HG02588 (cell line): ENCODE data around the gene WDR33.

Experiments used
- ATAC-seq: cut with Tn5 transposase; IDR thresholded peaks from one replicate; pipeline ENCODE4 v1.9.1; 2021; ENCODE audit warnings: mild to moderate bottlenecking, moderate library complexity; ENCODE audit not compliant: unreplicated experiment

WDR33 gene

DNA sequence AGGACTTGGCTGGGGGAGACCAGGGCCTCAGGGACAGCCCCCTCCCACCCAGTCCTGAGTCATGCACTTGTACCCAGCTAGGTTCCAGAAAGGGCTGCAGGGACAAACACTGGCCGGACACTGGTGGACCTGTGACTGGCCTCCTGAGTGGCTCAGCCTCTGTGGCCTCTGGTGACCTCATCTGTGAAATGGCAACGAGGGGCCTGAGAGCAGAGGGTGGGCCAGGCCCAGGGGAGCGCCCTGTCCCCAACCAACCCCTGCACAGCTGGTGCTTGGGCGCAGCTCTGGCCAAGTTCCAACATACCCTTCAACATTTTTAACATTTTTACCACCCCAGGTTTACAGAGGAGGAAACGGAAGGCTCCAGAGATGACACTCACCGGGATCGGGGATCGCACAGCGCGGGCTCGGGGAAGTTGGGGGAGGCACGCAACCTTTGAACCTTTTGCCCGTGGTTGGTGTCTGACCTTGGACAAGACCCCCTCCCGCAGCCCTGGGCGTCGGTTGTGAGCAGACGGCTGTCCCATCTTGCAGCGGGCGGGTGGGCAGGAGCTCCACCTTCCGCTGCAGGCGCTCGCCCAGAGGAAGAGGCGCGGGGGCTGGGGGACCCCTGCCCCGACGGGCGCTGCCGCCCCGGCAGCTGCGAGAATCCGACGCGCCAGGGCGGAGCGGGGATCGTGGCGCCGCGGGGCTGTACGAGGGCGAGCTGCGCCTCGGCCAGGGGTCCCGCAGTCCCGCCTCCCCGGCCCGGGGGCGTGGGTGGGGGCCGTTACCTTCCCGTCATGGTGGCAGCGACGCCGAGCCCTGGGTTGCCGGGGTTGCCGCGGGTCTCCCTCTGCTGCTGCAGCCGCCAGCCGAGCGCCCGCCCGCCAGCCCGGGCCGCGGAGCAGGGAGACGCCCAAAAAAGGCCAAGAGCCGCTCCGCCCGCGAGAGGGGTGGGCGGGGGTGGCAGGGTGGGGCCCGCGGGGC, 136.4 kb downstream of the WDR33 start:
- ATAC-seq: no peak

GRCh38 chr2:127673291-127674069, 137.5 kb downstream of the WDR33 start:
- no peak for ATAC-seq

- no peak for ATAC-seq
These were observed 138.4 kb downstream of the WDR33 start for GRCh38 chr2:127672341-127673224.

DNA sequence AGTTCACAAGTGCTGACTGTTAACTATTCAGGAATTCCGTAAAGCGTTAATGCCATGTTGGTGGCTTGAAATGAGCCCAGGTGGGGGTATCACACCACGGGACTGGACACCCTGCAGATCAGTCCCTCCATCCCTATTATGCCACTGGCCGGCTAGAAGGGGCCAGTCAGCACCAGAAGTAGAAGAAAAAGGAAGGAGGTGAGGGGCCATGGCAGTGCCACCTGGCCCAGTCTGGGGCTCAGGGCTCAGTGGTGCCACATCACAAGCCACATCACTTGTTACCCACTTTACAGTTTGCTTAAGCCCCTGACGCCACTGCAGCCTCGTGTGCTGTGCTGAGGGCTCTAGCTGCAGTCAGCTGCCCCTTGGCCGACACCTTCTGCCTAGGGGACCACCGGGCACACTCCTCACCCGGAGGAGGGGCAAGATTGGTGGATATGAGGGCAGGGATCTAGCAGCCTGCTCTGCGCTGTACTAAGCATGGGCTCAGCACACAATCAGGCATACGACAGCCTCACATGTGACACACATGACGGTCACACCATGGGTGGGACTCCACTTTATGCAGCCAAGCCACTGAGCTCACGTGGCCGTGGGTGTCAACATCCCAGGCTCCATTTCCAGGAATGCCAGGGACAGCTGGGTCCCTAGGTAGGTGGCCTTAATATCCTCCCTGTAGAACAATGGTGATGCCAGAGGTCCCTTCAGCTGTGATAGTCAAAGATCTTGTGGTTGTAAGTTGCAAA, 139.2 kb downstream of the WDR33 start:
- no peak for ATAC-seq

- no peak for ATAC-seq
These were observed 140.0 kb downstream of the WDR33 start for GRCh38 chr2:127670957-127671290.

GRCh38 chr2:127670055-127670956, 140.7 kb downstream of the WDR33 start:
- no peak for ATAC-seq

GRCh38 chr2:127669056-127669455, 141.9 kb downstream of the WDR33 start:
- ATAC-seq: no peak

- no peak for ATAC-seq
These were observed 145.6 kb downstream of the WDR33 start for GRCh38 chr2:127665267-127665893.

- no peak for ATAC-seq
These were observed 146.1 kb downstream of the WDR33 start for GRCh38 chr2:127664895-127665225.

DNA sequence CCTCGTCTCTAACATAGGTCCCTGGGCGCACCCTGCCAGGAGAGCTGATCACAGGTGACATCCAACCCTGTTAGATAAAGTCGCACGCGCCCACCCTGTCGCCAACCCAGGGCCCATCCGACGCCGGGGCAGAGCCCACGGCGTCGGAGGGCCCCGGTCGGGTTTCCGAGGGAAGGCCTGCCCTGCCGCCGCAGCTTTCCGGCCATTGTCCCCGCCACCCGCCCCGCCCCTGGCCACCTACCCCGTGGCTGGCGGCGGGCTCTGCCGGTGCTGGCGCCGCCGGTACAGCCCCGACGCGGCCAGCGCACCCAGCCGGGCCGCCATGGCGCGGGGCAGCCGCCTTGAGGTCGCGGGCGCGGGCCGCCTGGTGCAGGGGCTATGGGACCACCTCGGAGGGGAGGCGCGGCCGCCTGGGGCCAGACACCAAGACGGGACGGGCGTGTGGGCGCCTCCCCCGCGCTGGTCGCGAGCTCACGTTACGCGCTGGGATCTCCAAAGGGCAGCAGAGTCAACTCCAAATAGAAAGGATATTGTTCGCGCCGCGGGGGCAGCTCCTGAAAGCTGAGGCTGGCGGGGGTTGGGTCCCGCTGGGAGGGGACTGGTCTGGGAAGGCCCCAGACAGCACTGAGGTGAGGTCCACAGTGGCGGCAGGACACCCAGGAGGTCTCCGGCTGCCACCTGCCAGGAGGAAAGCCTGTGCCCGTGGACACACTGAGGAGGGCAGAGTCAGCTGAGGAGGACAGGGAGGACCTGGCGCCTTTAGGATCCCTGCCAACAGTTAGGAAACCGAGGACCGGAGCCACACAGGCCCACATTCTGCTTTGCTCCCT, 146.7 kb downstream of the WDR33 start:
- no peak for ATAC-seq

DNA sequence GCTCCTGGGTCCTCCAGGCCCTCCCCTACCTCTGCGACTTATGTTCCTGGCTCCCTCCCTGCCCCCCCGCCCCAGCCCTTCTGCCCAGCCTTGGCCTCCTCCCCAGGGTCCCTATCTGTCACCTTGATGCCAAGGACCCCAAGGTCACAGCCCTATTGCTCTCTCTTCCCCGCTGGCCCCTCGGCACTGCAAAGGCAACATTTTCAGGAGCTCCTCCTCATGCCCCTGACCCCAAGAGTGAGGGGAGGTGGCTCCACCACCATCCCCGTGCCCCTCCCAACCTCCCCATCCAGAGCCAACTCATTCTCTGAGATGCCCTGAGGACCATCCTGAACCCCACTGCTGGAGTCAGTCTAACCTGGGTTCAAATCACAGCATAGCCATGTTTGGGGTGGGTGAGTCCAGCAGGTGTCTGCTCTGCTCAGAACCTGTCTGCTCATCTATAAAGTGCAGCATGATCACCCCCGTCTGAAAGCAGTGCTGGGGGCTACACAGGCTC, 147.4 kb downstream of the WDR33 start:
- no peak for ATAC-seq

DNA sequence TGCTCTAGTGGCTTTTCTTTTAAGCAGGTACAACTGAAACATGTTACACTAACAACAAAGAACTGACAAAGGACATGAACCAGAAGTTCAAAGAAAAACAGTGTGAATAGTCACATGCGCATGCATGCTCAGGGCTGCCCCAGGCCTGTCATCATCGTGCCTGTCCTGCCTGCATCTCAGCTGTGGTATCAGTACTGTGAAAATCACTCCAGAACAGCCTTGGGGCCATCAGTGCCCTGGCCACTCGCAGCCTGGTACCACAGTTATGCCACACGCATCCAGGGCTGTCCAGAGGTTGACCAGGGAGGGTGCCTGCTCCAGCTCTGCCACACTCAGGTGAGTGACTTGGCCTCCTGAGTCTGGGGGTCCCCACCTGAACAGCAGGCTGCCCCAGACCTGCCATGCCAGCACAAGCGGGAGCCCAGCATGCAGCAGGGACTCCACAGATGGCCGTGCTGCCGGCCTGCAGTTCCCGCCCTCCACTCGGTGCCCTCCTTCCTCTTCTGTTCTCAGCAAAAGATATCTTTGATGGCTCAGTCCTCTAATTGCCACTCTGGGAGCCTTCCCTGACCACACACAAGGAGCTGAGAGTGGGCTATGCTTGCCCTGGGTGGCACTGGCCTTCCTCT, 147.9 kb downstream of the WDR33 start:
- no peak for ATAC-seq

DNA sequence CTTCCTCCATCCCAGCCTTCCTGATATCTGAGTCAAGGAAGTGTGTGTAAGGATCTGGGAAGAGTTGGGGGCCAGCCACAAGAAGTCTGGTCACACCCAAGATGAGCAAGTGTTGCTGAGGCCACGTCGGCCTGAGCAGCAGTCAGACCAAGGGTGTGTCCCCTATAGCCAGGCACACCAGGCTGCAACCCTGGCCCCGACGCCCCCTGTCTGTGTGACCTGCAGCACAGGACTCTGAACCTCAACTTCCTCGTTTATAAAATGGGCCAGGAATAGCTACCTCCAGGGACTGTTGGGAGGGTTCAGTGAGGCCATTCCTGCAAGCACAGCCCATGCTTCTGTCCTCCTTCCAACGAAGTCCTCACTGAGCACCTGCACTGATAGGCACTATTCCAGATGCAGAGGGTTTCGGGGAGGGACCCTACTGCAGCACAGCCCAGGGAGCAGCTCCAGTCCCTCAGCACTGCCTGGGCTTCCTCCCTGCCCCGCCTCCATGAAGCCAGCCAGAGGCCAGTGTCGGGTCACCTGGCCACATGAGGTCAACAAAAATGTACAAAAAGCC, 148.9 kb downstream of the WDR33 start:
- no peak for ATAC-seq

DNA sequence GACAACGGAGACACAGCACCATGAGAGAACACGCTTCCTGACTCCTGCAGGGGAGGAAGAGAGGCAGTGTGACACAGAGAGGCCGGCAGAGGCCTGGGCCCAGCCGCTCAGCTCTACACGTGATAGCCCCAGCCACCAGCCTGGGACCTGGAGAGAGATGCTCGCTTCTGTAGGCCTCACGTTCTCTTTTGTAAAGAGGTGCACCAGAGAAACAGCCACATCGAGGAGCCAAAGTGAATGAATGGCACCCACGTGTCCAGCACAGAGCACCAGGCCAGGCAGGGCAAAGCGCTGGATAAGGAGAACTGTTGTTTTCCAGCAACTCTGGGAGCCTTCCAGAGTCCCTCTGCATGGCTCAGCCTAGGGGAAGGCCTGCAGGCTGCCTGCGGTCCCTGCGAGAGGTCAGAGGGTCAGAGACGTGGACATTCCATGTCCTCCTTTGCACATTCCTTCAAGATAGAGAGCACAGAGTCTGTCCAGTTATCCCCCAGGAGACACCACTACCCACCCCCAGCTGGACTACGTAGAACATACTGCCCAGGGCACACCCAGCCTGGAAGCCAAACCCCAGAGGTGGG, 149.8 kb downstream of the WDR33 start:
- ATAC-seq: no peak

GRCh38 chr2:127660291-127660578, 150.7 kb downstream of the WDR33 start:
- ATAC-seq: no peak

DNA sequence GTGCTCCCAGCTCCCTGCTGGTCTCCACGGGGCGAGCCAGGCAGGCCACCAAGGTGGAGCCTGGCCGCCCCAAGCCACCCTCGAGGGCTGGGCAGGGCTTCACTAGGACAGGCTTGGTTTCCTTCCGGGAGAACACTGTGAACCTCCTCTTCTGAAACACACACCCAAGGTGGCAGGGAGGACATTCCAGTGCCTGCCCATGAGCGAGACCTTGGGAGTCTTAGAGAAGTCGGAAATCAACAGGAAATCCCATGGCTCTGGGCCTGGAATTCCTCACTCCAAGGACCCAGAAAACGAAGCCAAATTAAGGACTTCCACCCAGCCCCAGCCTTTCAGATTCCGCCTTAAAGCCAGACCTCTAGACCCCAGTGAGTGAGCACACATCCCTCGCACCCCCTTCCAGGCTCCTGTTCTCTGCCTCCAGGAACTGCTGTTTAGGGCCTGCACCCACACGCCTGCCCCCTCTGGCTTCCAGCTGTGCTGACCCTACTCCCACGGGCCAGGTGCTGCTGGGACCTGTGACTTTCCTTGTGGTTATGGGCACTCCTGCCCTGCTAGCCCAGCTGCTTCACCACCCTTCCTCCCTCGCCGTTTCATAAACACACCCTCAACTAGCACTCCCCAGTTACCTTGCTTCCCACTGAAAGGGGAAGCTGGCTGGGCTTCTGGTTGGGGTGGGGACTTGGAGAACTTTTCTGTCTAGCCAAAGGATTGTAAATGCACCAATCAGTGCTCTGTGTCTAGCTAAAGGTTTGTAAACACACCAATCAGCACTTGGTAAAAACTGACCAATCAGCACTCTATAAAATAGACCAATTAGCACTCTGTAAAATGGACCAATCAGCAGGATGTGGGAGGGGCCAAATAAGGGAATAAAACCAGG, 151.3 kb downstream of the WDR33 start:
- ATAC-seq: no peak
